H1 (cell line): Measurements from ENCODE around the gene HMG20A. TPM values are rescaled to one million over a fixed set of nuclear protein-coding genes. Genes with fewer than 3 reads are reported as not detected.
A peak's percentile ranks its signal among the peaks of the same experiment; 100 is the strongest.

ENCODE experiments used
- CTCF ChIA-PET: fragments of 300-600 bp; sonication (Branson Sonifier 250); formaldehyde crosslinking; loops from one replicate; lab custom pipeline; 2021; ENCODE audit not compliant: partially characterized antibody; lab: Charles Lee
- POLR2A ChIA-PET: fragments of 300-600 bp; sonication (Branson Sonifier 250); formaldehyde crosslinking; loops from one replicate; lab custom pipeline; 2021; ENCODE audit warnings: inconsistent platforms; ENCODE audit not compliant: partially characterized antibody; lab: Charles Lee
- DNase-seq, 2 experiments: peaks; one replicate each; pipeline versions ENCODE4 v3.0.0 to v3.0.0-alpha.2; 2010 to 2022; ENCODE audit warnings: low spot score in 2 of 2, low read depth in 1 of 2, mixed read lengths in 1 of 2
- FAIRE-seq: peaks from 2 replicates; lab custom pipeline; 2011; peaks lifted over from hg19 to GRCh38; lab: Jason Lieb, UNC
- H2AFZ ChIP-seq: 2 replicates; pipeline ENCODE4 v1.8.1; 2012; ENCODE audit warnings: low read length, inconsistent platforms
- H2AK5ac ChIP-seq: 2 replicates; pipeline ENCODE4 v1.6.1; 2013; ENCODE audit warnings: low read depth, low read length
- H2BK120ac ChIP-seq: replicated peaks from 2 replicates; pipeline ENCODE3; 2013; ENCODE audit warnings: low read depth, low read length, inconsistent platforms
- H2BK12ac ChIP-seq: 2 replicates; pipeline ENCODE4 v1.6.1; 2013; ENCODE audit warnings: low read depth, low read length
- H2BK15ac ChIP-seq: 2 replicates; pipeline ENCODE4 v1.6.1; 2013; ENCODE audit warnings: low read length
- H2BK20ac ChIP-seq: 2 replicates; pipeline ENCODE4 v1.6.1; 2013; ENCODE audit warnings: low read length
- H2BK5ac ChIP-seq: 2 replicates; pipeline ENCODE4 v1.6.1; 2013; ENCODE audit warnings: low read depth, low read length
- H3K14ac ChIP-seq: 2 replicates; pipeline ENCODE4 v1.6.1; 2013; ENCODE audit warnings: inconsistent platforms; ENCODE audit not compliant: insufficient read length
- H3K18ac ChIP-seq: 2 replicates; pipeline ENCODE4 v1.6.1; 2013; ENCODE audit warnings: low read length; ENCODE audit errors: extremely low read depth
- H3K23ac ChIP-seq: 2 replicates; pipeline ENCODE4 v1.6.1; 2013; ENCODE audit warnings: inconsistent platforms; ENCODE audit not compliant: insufficient read length
- H3K23me2 ChIP-seq: 2 replicates; pipeline ENCODE4 v1.6.1; 2013; ENCODE audit warnings: low read depth, low read length
- H3K27ac ChIP-seq: 2 replicates; pipeline ENCODE4 v1.6.1; 2011; ENCODE audit warnings: low read depth, low read length, inconsistent platforms
- H3K27me3 ChIP-seq, 4 experiments: replicated peaks in 1 of 4; 1 replicate in 1 of 4; 2 replicates in 3 of 4; pipeline versions ENCODE4 v1.6.1 to v1.8.1; 2011 to 2013; ENCODE audit warnings: low read length in 3 of 4, mild to moderate bottlenecking in 3 of 4, inconsistent platforms in 2 of 4, mixed read lengths in 2 of 4, moderate library complexity in 1 of 4; ENCODE audit not compliant: control insufficient read depth in 3 of 4, insufficient read depth in 3 of 4; ENCODE audit errors: extremely low read depth in 1 of 4
- H3K36me3 ChIP-seq, 4 experiments: 2 replicates each; pipeline versions ENCODE4 v1.6.1 to v1.8.1; 2011 to 2013; ENCODE audit warnings: mild to moderate bottlenecking in 4 of 4, low read length in 3 of 4, moderate library complexity in 2 of 4, control low read depth in 1 of 4, inconsistent platforms in 1 of 4; ENCODE audit not compliant: insufficient read depth in 4 of 4, control insufficient read depth in 2 of 4
- H3K4ac ChIP-seq: replicated peaks from 2 replicates; pipeline ENCODE3; 2013; ENCODE audit warnings: low read length, low read depth, mixed read lengths, inconsistent platforms; ENCODE audit not compliant: insufficient read length
- H3K4me1 ChIP-seq, 4 experiments: replicated peaks in 1 of 4; 1 replicate in 1 of 4; 2 replicates in 3 of 4; pipeline versions ENCODE4 v1.6.1 to v1.8.1; 2011 to 2013; ENCODE audit warnings: low read length in 3 of 4, inconsistent platforms in 2 of 4, mixed read lengths in 1 of 4; ENCODE audit not compliant: insufficient read depth in 4 of 4, control insufficient read depth in 3 of 4
- H3K4me2 ChIP-seq, 2 experiments: 2 replicates each; pipeline versions ENCODE4 v1.6.1 to v1.8.1; 2011 to 2013; ENCODE audit warnings: low read depth in 2 of 2, low read length in 2 of 2, control low read depth in 1 of 2, inconsistent platforms in 1 of 2, mild to moderate bottlenecking in 1 of 2; ENCODE audit not compliant: insufficient read depth in 1 of 2
- H3K4me3 ChIP-seq, 4 experiments: fragments of 200-600, 300-600 bp in 1 of 4; sonication (generic), shearing (Covaris generic), sonication (Bioruptor Twin) in 1 of 4; 2 replicates each; pipeline versions ENCODE4 v1.5.1 to v1.8.1; 2011 to 2016; ENCODE audit warnings: low read length in 4 of 4, low read depth in 3 of 4, control low read depth in 2 of 4, inconsistent platforms in 2 of 4, mild to moderate bottlenecking in 2 of 4, mixed read lengths in 1 of 4, moderate library complexity in 1 of 4; ENCODE audit not compliant: insufficient read depth in 2 of 4; ENCODE audit errors: extremely low read depth in 1 of 4
- H3K56ac ChIP-seq: replicated peaks from 2 replicates; pipeline ENCODE3; 2013; ENCODE audit warnings: low read depth, mild to moderate bottlenecking, mixed read lengths, low read length, inconsistent platforms; ENCODE audit not compliant: insufficient read length
- H3K79me1 ChIP-seq: 2 replicates; pipeline ENCODE4 v1.6.1; 2013; ENCODE audit warnings: low read depth, low read length, control low read depth
- H3K79me2 ChIP-seq, 2 experiments: 2 replicates each; pipeline versions ENCODE4 v1.6.1 to v1.8.1; 2012 to 2013; ENCODE audit warnings: low read length in 2 of 2, mild to moderate bottlenecking in 2 of 2, inconsistent platforms in 1 of 2; ENCODE audit not compliant: insufficient read depth in 2 of 2, control insufficient read depth in 1 of 2
- H3K9ac ChIP-seq, 4 experiments: replicated peaks in 1 of 4; 1 replicate in 1 of 4; 2 replicates in 3 of 4; pipeline versions ENCODE4 v1.6.1 to v1.8.1; 2011 to 2013; ENCODE audit warnings: low read depth in 3 of 4, low read length in 3 of 4, control low read depth in 2 of 4, mild to moderate bottlenecking in 2 of 4, moderate library complexity in 2 of 4, inconsistent platforms in 1 of 4; ENCODE audit errors: extremely low read depth in 1 of 4
- H3K9me3 ChIP-seq, 2 experiments: 2 replicates each; pipeline versions ENCODE4 v1.6.1 to v1.8.1; 2012 to 2013; ENCODE audit warnings: mild to moderate bottlenecking in 2 of 2, moderate library complexity in 2 of 2, control low read depth in 1 of 2, inconsistent platforms in 1 of 2, low read depth in 1 of 2, low read length in 1 of 2, mixed read lengths in 1 of 2; ENCODE audit not compliant: insufficient read depth in 2 of 2
- H4K20me1 ChIP-seq, 2 experiments: replicated peaks in 1 of 2; 2 replicates each; pipeline versions ENCODE3 to v1.8.1; 2011 to 2013; ENCODE audit warnings: inconsistent platforms in 2 of 2, low read length in 2 of 2, mild to moderate bottlenecking in 1 of 2; ENCODE audit not compliant: insufficient read depth in 2 of 2, control insufficient read depth in 1 of 2
- H4K5ac ChIP-seq: 2 replicates; pipeline ENCODE4 v1.6.1; 2013; ENCODE audit warnings: low read length, low read depth, mixed read lengths, inconsistent platforms; ENCODE audit not compliant: insufficient read length
- H4K8ac ChIP-seq: 2 replicates; pipeline ENCODE4 v1.8.0; 2013; ENCODE audit warnings: mild to moderate bottlenecking, moderate library complexity, low read length, inconsistent platforms; ENCODE audit not compliant: insufficient read depth; ENCODE audit errors: extremely low read depth
- H4K91ac ChIP-seq: replicated peaks from 2 replicates; pipeline ENCODE3; 2013; ENCODE audit warnings: low read length, mixed read lengths, inconsistent platforms; ENCODE audit not compliant: insufficient read length
- CHD1 ChIP-seq: IDR thresholded peaks from 2 replicates; pipeline ENCODE4 v1.6.1; 2012; ENCODE audit warnings: low read depth, low read length, improper control_type of control experiment
- CREB1 ChIP-seq: IDR thresholded peaks from 2 replicates; pipeline ENCODE4 v1.6.1; 2012; ENCODE audit warnings: inconsistent platforms
- EZH2 ChIP-seq: fragments of 200-600 bp; sonication (generic); IDR thresholded peaks from 2 replicates; pipeline ENCODE4 v1.7.1; 2012; ENCODE audit warnings: low read depth, mild to moderate bottlenecking, moderate library complexity, low read length, inconsistent platforms; ENCODE audit not compliant: severe bottlenecking
- KDM1A ChIP-seq: fragments of 200-600, 300-600 bp; sonication (generic); IDR thresholded peaks from 2 replicates; pipeline ENCODE4 v1.7.1; 2016; ENCODE audit warnings: mild to moderate bottlenecking, low read length, borderline replicate concordance
- MAX ChIP-seq: IDR thresholded peaks from 2 replicates; pipeline ENCODE4 v1.6.1; 2012; ENCODE audit warnings: inconsistent platforms
- RNF2 ChIP-seq: fragments of 200-900, 300-1000 bp; sonication (generic); IDR thresholded peaks from 2 replicates; pipeline ENCODE4 v1.7.1; 2016; ENCODE audit warnings: borderline replicate concordance, low read depth, mild to moderate bottlenecking, antibody characterized with exemption, low read length; ENCODE audit not compliant: poor library complexity, severe bottlenecking; ENCODE audit errors: missing control alignments
- SP1 ChIP-seq: IDR thresholded peaks from 2 replicates; pipeline ENCODE4 v1.6.1; 2011; ENCODE audit warnings: low read depth, low read length
- WGBS, 2 experiments: shearing (Covaris generic) in 1 of 2; methylation state at CpG; one replicate each; pipeline versions ENCODE4 v1.1.6 to v1.1.7; 2013 to 2015; ENCODE audit warnings: low lambda C conversion rate in 2 of 2, mixed read lengths in 2 of 2, inconsistent platforms in 1 of 2, low coverage in 1 of 2, missing lambda C conversion rate in 1 of 2; ENCODE audit not compliant: insufficient replicate concordance in 2 of 2, insufficient coverage in 1 of 2, insufficient read length in 1 of 2; ENCODE audit errors: extremely low coverage in 1 of 2, missing lambda C conversion rate in 1 of 2; 5-methylcytosine and 5-hydroxymethylcytosine counted together
- polyA plus RNA-seq, 7 experiments: library from polyadenylated mRNA; depleted of rRNA in 3 of 7; stranded (reverse) in 5 of 7; unstranded in 2 of 7; fragments of >200 nt in 5 of 7; fragments of 200-250 nt in 2 of 7; gene quantifications; 1 replicate in 5 of 7; 2 replicates in 1 of 7; 4 replicates in 1 of 7; pipeline versions ENCODE4 v1.2.1 to v1.2.3, GENCODE V29; 2011 to 2013; ENCODE audit warnings: missing spikeins in 2 of 7, mixed read lengths in 2 of 7
- total RNA-seq: library from RNA; stranded (reverse); fragmentation: NEBNext Ultra II Directional; extraction: Animal tissue kit (Norgen Biotek cat#: 25700); gene quantifications from 2 replicates; pipeline ENCODE4 v1.2.1, GENCODE V29; 2021
- TF ChIP-seq, protein P1 (sequence below): IDR thresholded peaks from 2 replicates; pipeline ENCODE4 v1.6.1; 2012; ENCODE audit warnings: low read length, inconsistent platforms

HMG20A gene
- total and polyA plus RNA-seq, 2 of the 8 experiments (the other 6 are each of a cell fraction or from before 2014, with no cell fraction given) = 52.1 to 59.7 TPM

DNA sequence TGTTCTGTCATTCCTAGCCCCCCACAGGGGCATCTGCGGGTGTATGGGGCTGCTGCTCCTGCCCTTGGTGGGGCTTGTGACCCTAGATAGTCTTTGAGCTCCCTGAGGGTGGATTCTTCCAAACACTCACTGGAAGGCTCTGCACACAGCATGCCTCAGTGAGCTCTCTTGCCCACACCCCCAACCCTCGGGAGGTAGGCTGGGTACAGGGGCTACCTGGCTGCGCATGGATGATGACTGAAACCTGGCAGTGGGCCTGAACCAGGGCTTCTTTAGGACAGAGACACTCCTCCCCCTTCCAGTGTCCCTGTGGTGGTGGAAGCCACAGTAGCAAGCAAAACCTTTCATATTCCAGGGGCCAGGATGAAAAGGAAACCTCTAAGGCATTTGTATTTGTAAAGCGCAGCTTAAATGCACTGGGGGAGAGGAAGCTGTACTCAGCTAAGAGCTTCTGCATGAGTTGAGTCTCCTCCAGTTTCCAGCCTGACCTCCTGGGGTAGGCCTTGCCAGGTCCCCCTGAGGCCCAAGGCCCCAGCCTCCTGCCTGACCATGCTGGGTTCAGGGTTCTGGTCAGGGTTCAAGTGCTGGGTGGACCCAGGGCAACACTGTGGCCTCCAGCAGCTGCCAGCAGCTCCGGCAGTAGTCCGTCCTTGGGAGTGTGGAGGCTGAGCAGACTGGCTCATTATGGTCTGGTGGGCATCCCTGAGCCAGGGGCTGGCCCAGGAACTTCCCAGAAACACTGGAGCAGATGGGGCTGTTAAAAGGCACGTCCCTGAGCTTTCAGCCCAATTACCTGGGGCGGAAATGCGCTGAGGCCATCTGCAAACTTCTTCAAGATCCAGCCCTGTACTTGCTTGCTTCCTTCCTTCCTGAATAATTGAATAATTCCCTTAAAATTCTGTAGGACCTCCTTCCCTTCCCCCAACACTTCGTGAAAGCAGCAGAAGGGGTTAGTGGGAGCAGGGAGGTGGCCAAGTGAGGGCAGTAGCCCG, 89.7 kb downstream of the HMG20A start:
- DNase-seq (peak; percentile 44 to 72), FAIRE-seq (peak; percentile 87)
- Histone ChIP-seq H2AFZ (no peak overlapping the region), H2BK15ac (peak overlapping the region; percentile 46; the same call in 1 of the 2 replicates), H3K56ac (peak overlapping the region; percentile 66), H4K20me1 (no peaks in the 10 kb centered on the region), H3K18ac (peak overlapping the region; percentile 91), H3K14ac (no peak overlapping the region), H4K91ac (peak overlapping the region; percentile 94), H3K4ac (peak overlapping the region; percentile 94), H3K4me3 (peak overlapping the region in 1 of 4 experiments; percentile 15; a peak in 1 of 8 replicates), H4K8ac (peak overlapping the region; percentile 82), H3K9ac (no peak overlapping the region), H2BK20ac (peak overlapping the region; percentile 97), H2BK5ac (peak overlapping the region; percentile 99), H4K5ac (peak overlapping the region; percentile 91), H3K23ac (no peak overlapping the region), H3K4me2 (peak overlapping the region; percentile 42 to 46), H3K79me2 (no peaks in the 10 kb centered on the region), H3K9me3 (no peaks in the 10 kb centered on the region), H3K4me1 (peaks cover 14 to 27% (median 21%) of the 10 kb centered on the region in 4 experiments), H3K27me3 (no peaks in the 10 kb centered on the region), H3K23me2 (no peaks in the 10 kb centered on the region; the same call in 1 of the 2 replicates), H3K27ac (peak overlapping the region; percentile 69), H3K79me1 (no peaks in the 10 kb centered on the region), H2AK5ac (peak overlapping the region; percentile 84; the same call in 1 of the 2 replicates), H2BK12ac (peak overlapping the region; percentile 94), H3K36me3 (no peaks in the 10 kb centered on the region), H2BK120ac (peak overlapping the region; percentile 97)
- CTCF ChIA-PET = interaction anchor here (0.6 to 7.7 kb wide), 7 partner anchors 13 to 931 kb away, joined by 3 to 72 read pairs (median 5); no protein-coding TSS in a partner anchor
- WGBS, 2 experiments = 49% methylated on average over 10 of the region's 11 CpGs; no CpG with 5 or more reads in 1 of the 2 experiments
- POLR2A ChIA-PET = interaction anchor here (1.0 to 3.9 kb wide), 6 partner anchors 9 to 28 kb away, joined by 3 to 39 read pairs (median 4); no protein-coding TSS in a partner anchor
- TF ChIP-seq, protein P1, sequence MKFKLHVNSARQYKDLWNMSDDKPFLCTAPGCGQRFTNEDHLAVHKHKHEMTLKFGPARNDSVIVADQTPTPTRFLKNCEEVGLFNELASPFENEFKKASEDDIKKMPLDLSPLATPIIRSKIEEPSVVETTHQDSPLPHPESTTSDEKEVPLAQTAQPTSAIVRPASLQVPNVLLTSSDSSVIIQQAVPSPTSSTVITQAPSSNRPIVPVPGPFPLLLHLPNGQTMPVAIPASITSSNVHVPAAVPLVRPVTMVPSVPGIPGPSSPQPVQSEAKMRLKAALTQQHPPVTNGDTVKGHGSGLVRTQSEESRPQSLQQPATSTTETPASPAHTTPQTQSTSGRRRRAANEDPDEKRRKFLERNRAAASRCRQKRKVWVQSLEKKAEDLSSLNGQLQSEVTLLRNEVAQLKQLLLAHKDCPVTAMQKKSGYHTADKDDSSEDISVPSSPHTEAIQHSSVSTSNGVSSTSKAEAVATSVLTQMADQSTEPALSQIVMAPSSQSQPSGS = no peak
- TF ChIP-seq SP1 (peak; percentile 89), EZH2 (no peak), CHD1 (no peak), CREB1 (peak; percentile 36; the same call in 1 of the 2 replicates), RNF2 (no peak), MAX (0 out of 2 replicates have a peak, but pooled peaks have one; percentile 9), KDM1A (peak; percentile 52; the same call in 1 of the 2 replicates)
